Rectal smooth muscle tissue (tissue), 1 donor: ENCODE measurements around the gene DROSHA.
A peak's percentile ranks its signal among the peaks of the same experiment; 100 is the strongest.
"Not testable (repeated sequence)": the region's sequence is repeated elsewhere in the genome, so short reads cannot be mapped to it uniquely, and the experiment has no call there.

Experiments
- H3K27ac ChIP-seq: one replicate; pipeline ENCODE4 v1.7.0; 2013; ENCODE audit warnings: low read depth, low read length, inconsistent platforms
- H3K27me3 ChIP-seq: one replicate; pipeline ENCODE4 v1.7.0; 2013; ENCODE audit warnings: low read length; ENCODE audit not compliant: control insufficient read depth, insufficient read depth
- H3K36me3 ChIP-seq: one replicate; pipeline ENCODE4 v1.7.0; 2013; ENCODE audit warnings: low read length; ENCODE audit not compliant: control insufficient read depth, insufficient read depth
- H3K4me1 ChIP-seq: one replicate; pipeline ENCODE4 v1.7.0; 2013; ENCODE audit warnings: low read length; ENCODE audit not compliant: control insufficient read depth, insufficient read depth
- H3K4me3 ChIP-seq: one replicate; pipeline ENCODE4 v1.7.0; 2013; ENCODE audit warnings: low read length
- H3K9ac ChIP-seq: one replicate; pipeline ENCODE4 v1.7.0; 2013; ENCODE audit warnings: low read length

The DROSHA gene

DNA sequence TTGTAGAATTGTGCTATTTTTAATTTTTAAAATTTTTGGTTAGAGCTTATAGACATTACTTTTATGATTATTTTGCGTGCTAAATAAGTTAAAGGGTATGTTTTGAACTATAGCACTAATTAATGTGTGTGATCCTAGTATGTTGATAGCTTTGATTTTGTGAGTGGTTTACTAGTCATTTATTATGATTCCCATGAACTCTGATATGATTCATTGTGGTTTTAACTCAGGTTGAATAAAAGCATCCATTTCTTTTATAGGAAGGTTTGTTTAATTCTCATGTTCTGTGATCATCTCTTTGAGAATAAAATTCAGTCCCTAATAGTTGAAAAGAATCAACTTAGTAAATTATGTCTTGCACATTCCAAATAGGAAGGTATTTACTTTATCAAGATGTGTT is 22.7 kb upstream of the DROSHA start:
- Histone ChIP-seq H3K9ac (no peak overlapping the region), H3K27me3 (no peaks in the 10 kb centered on the region), H3K4me3 (no peak overlapping the region), H3K27ac (no peak overlapping the region), H3K36me3 (peaks cover 2% of the 10 kb centered on the region), H3K4me1 (no peaks in the 10 kb centered on the region)

- no peaks in the 10 kb centered on the region for H3K4me1 ChIP-seq
- no peak overlapping the region for H3K4me3 ChIP-seq
- H3K27ac ChIP-seq = no peak overlapping the region
- H3K9ac ChIP-seq = no peak overlapping the region
- no peaks in the 10 kb centered on the region for H3K27me3 ChIP-seq
- H3K36me3 ChIP-seq = peaks cover 2% of the 10 kb centered on the region
These were observed 22.0 kb upstream of the DROSHA start for GRCh38 chr5:31553863-31554262.

GRCh38 chr5:31551878-31552277 is 20.0 kb upstream of the DROSHA start:
- Histone ChIP-seq H3K27ac (no peak overlapping the region), H3K36me3 (peaks cover 2% of the 10 kb centered on the region), H3K4me1 (no peaks in the 10 kb centered on the region), H3K4me3 (no peak overlapping the region), H3K27me3 (no peaks in the 10 kb centered on the region), H3K9ac (no peak overlapping the region)

GRCh38 chr5:31549114-31549513 is 17.2 kb upstream of the DROSHA start:
- H3K9ac ChIP-seq, H3K4me1 ChIP-seq, H3K27ac ChIP-seq, H3K27me3 ChIP-seq, H3K4me3 ChIP-seq, H3K36me3 ChIP-seq: not testable (repeated sequence)

GRCh38 chr5:31537851-31538250 is 6.0 kb upstream of the DROSHA start:
- H3K4me1 ChIP-seq = no peaks in the 10 kb centered on the region
- H3K36me3 ChIP-seq = peaks cover 13% of the 10 kb centered on the region
- no peak overlapping the region for H3K4me3 ChIP-seq

DNA sequence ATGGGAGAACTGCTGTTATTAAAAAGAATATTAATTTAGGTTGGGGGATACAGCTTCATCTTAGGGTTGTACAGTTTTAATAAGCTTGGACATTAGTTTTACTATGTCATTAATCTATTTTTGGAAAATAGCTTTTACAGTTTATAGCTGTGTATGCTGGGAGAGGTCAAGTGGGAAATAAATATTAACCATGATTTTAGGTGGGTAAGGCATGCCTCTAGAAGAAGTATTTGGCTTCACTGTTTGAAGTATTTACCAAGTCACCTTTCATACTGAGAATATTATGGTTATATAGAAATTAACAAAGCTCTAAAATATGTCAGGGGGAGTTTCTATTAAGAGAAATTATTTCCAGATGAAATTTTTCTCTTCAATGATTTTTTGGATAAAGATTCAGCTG is 5.5 kb upstream of the DROSHA start:
- Histone ChIP-seq H3K4me1 (peaks cover 3% of the 10 kb centered on the region), H3K4me3 (no peak overlapping the region), H3K27me3 (no peaks in the 10 kb centered on the region), H3K27ac (no peak overlapping the region), H3K36me3 (peaks cover 13% of the 10 kb centered on the region), H3K9ac (no peak overlapping the region)

More at GRCh38 chr5:31537851-31538250, 6.0 kb upstream of the DROSHA start:
- Histone ChIP-seq H3K27me3 (no peaks in the 10 kb centered on the region), H3K27ac (no peak overlapping the region), H3K9ac (no peak overlapping the region)

DNA sequence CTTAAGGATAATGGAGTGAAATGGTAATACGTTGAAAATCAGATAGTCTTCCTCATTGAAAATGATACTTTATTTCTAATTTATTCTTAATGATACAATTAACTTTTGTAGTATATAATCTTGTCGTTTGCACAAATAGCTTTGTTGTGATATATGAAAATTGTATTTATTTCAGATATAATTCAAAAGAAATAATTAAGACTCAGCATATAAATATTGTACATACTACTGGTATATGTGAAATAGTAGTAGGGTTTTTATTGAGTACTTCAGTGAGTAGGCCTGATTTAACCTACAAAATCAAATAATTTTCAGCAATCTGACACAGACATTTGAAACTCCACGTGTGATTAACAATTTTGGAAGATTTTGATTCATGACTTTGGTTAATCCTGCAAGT is 5.0 kb upstream of the DROSHA start:
- Histone ChIP-seq H3K4me3 (no peak overlapping the region), H3K4me1 (peaks cover 3% of the 10 kb centered on the region), H3K36me3 (peaks cover 13% of the 10 kb centered on the region), H3K9ac (no peak overlapping the region), H3K27me3 (no peaks in the 10 kb centered on the region), H3K27ac (no peak overlapping the region)

DNA sequence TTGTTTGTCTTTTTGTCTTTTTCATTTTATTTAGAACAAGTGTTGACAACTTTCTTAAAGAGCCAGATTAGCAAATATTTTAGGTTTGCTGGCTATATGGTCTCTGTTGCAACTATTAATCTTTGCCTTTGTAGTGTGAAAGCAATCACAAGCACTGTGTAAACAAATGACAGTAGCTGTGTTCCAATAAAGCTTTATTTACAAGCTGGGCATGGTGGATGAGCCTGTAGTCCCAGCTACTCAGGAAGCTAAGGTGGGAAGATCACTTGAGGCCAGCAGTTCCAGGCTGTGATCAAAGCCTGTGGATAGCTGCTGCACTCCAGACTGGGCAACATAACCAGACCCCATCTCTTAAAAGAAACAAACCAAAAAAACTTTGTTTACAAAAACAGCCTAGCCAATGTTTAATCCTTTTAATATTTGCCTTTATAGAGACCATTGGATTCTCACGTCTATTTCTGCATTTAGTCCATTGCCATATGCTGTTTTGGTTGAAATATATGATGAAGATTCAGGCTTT is 2.7 kb upstream of the DROSHA start:
- Histone ChIP-seq H3K36me3 (peaks cover 8% of the 10 kb centered on the region), H3K27me3 (no peaks in the 10 kb centered on the region), H3K4me3 (no peak overlapping the region), H3K4me1 (peaks cover 7% of the 10 kb centered on the region), H3K27ac (no peak overlapping the region), H3K9ac (no peak overlapping the region)

GRCh38 chr5:31531543-31531887 is 378 bp downstream of the DROSHA start:
- Histone ChIP-seq H3K9ac (peak overlapping the region; percentile 32), H3K4me3 (peak overlapping the region; percentile 98), H3K4me1 (peaks cover 7% of the 10 kb centered on the region), H3K27me3 (no peaks in the 10 kb centered on the region), H3K36me3 (peaks cover 19% of the 10 kb centered on the region), H3K27ac (no peak overlapping the region)

- peaks cover 7% of the 10 kb centered on the region for H3K4me1 ChIP-seq
- peak overlapping the region; percentile 98 for H3K4me3 ChIP-seq
- peaks cover 23% of the 10 kb centered on the region for H3K36me3 ChIP-seq
- no peaks in the 10 kb centered on the region for H3K27me3 ChIP-seq
- peak overlapping the region; percentile 14 for H3K9ac ChIP-seq
- H3K27ac ChIP-seq = no peak overlapping the region
These were observed 1.2 kb downstream of the DROSHA start for GRCh38 chr5:31530541-31531265.

DNA sequence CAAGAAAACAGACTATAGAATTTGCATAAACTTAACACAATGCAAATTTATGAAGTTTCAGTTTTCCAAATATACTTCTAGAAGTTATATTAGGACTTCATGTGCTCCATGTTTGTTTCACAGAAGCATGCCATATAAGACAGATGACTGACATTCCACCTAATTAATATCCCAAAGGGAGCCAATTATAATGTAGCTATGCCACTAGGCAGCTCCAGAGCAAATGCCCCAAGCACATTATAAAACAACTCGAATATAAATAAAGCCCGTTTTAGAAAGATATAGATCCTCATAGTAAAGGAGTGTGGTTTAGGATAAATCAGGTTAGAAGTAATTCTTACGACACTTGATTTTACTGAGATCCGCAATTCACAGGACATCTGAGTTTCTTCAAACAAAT is 8.9 kb downstream of the DROSHA start:
- H3K4me3 ChIP-seq = no peak overlapping the region
- H3K4me1 ChIP-seq = no peaks in the 10 kb centered on the region
- H3K27me3 ChIP-seq = no peaks in the 10 kb centered on the region
- H3K9ac ChIP-seq = no peak overlapping the region
- H3K27ac ChIP-seq = no peak overlapping the region
- H3K36me3 ChIP-seq = peaks cover 21% of the 10 kb centered on the region

DNA sequence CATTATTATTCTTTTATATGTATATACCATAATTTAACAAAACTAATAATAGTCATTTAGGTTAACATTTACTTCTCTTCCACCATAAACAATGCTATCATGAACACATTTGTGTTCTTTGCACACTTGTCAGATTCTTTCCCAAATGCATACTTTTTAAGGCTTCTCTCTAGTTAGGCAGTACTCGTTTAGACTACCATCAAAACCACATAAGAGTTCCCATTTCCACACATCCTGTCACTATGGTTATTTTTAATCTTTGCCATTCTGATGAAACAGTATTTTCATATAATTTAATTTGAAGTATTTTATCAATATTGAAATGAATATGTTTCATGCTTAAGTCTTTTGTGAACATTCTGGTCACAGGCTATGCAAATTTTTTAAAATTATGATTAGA is 15.1 kb downstream of the DROSHA start:
- H3K4me3 ChIP-seq = no peak overlapping the region
- peaks cover 12% of the 10 kb centered on the region for H3K36me3 ChIP-seq
- no peak overlapping the region for H3K9ac ChIP-seq
- H3K27me3 ChIP-seq = no peaks in the 10 kb centered on the region
- H3K4me1 ChIP-seq = no peaks in the 10 kb centered on the region
- H3K27ac ChIP-seq = no peak overlapping the region

- Histone ChIP-seq H3K4me1 (no peaks in the 10 kb centered on the region), H3K36me3 (peaks cover 34% of the 10 kb centered on the region), H3K27ac (no peak overlapping the region), H3K9ac (no peak overlapping the region), H3K27me3 (no peaks in the 10 kb centered on the region), H3K4me3 (no peak overlapping the region)
These were observed 20.6 kb downstream of the DROSHA start for GRCh38 chr5:31511305-31511704.
